ENCODE measurements around the gene ZMIZ1.

DNA sequence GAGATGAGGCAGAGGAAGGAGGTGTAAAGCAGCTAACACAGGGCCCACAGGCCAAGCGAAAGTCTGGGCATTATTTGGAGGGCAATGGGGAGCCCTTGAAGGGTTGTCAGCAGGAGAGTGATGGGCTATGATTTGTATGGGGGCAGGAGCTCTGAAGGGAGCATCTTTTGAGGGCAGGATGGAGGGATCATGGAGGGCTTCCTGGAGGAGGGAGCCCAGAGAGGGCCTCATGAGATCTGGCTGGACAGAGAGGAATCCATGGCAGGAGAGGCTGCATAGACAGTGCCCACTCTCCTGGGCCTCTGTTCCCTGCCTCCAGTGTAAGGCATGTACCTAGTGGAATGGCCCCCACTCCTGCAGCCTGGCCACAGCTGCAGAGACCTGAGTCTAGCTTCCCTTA, 141.9 kb downstream of the ZMIZ1 start:
- TF ChIP-seq CTCF (IDR thresholded peaks at IDR 0.05) (no peak), POLR2A (IDR thresholded peaks at IDR 0.05) (no peak)

Measured in body of pancreas (tissue), 4 donors.